ENCODE data around the gene EYA2.
A peak's percentile ranks its signal among the peaks of the same experiment; 100 is the strongest.
"Not testable (repeated sequence)": the region's sequence is repeated elsewhere in the genome, so short reads cannot be mapped to it uniquely, and the experiment has no call there.

EYA2 gene, protein sequence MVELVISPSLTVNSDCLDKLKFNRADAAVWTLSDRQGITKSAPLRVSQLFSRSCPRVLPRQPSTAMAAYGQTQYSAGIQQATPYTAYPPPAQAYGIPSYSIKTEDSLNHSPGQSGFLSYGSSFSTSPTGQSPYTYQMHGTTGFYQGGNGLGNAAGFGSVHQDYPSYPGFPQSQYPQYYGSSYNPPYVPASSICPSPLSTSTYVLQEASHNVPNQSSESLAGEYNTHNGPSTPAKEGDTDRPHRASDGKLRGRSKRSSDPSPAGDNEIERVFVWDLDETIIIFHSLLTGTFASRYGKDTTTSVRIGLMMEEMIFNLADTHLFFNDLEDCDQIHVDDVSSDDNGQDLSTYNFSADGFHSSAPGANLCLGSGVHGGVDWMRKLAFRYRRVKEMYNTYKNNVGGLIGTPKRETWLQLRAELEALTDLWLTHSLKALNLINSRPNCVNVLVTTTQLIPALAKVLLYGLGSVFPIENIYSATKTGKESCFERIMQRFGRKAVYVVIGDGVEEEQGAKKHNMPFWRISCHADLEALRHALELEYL

DNA sequence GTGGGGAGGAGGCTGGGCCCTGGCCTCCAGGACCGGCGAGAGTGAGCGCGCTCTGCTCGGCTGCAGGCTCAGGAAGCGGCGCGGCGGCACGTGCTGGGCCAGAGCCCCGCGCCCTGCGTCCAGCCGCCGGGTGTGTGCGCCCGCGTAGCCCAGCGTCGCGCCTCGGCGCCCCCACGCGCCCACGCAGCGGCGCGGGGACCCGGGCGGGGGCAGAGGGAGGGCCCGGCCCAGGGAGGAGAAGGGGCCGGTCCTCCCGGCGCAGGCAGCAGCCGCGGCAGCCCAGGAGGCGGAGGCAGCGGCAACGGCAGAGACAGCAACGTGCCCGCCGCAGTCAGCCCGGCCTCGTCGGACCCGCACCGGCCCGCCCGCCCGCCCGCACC, at the start of gene EYA2:
Gene EYA2, plus strand, starts transcription at position 265 of the 380 bp plus-strand sequence. CDS start 95,168 bp downstream, outside the sequence.
- DNase-seq: peak in 1 of 2 experiments; percentile 17

DNA sequence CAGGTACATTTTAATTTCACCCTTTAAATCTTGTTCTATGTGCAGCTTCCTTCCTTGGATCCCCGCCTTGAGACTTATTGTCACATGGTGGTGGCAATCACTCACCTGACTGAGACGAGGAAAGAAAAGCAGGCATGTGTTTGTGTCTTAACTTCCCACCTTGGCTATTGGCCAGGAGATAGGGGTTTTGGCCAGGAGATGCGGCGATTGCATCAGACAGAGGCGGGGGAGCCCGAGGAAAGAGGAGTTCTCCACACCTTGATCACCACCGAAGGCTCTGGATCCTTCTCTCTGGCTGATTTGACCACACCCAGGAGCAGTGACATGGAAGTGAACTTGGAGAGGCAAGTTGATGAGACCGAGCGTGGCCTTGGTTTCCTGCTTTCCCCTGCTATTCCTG, 49.7 kb upstream of the EYA2 start:
- DNase-seq: no peak

DNA sequence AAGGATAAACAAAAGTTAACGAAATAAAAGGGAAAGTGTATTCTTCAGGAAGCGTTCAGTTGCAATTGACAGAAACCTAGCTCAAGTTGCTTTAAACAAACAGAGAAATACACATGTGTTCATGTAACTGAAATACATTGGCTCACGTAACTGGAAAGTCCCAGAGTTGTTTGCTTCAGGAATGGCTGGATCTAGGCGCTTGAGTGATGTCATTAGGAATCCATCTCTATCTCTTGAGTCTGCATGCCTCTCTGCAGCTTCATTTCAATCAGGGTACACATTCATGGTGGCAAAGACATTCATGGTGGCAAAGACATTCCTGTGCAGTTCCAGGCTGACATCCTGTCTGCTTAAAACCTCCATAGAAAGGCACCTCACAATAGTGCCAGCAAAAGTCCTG, 45.4 kb upstream of the EYA2 start:
- DNase-seq: no peak

DNA sequence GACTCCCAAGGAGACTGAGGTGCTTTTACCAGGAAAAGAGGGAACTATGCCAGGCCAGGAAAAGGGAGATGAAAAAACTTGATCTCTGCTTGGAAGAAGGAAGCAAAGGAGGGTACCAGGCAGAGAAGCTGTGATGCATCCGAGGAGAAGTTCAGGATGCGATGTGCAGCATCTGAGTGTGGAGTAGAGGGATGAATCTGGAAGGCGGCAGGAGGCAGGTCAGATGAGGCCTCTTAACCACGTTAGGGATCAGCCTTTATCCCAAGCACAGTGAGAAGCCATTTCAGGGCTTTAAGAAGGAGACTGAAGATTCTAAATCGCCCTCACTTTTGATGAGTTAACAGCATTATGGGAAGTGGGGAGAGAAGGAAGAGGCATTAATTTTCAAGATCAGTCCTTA, 44.9 kb upstream of the EYA2 start:
- no peak for DNase-seq

DNA sequence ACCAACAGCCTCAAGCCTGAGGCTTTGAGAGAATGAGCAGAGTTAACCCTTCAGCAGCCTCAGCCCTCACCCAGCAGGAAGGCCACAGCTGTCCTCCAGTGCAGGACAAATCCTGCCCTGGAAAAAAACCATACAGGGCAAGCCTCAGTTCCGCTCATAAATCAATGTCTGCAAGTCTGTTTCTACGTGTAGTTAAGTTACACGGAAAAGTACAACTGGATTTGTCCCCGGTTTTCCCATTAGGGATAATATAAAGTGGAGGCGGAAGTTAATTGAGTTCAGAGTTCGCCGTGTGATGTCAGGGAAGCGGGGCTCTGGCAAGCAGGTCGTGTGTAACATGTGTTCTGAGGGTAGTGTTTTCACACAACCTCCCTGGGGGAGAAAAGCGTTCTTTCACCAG, 44.2 kb upstream of the EYA2 start:
- DNase-seq: no peak

DNA sequence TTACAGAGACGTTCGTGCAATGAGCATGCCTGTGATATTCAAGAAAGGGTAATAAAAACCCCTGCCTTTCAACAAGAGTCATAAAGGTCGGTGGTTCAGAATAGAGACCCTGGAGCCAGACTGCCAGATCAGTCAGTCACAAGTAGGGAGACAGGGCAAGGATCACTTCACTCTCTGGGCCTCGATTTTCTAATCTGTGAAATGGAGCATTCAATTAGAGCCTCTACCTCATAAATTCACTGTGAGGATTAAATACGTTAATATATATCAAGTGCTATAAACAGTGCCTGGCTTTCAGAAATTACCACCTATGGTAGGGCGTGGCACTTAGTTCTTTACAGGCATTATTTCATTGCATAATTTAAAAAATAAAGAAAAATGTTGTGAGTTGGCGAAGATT, 43.7 kb upstream of the EYA2 start:
- no peak for DNase-seq

DNA sequence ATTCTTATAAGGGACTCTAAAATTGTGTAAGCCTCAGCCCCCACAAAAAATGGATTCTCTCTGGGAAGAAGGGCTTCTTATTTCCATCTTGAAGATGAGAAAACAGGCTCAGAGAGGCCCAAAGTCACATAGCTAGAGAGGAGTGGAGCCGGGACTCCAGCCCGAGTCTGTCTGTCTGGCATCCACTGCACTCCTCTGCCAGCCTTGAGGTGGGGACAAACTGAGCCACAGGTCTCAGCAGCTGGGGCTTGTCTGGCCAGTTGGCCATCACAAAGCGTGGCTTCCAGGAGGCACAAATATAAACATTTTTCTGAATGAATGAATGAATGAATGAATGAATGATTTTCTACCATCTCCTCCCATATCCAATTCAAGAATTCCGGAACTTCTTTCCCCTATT, 42.9 kb upstream of the EYA2 start:
- no peak for DNase-seq

DNA sequence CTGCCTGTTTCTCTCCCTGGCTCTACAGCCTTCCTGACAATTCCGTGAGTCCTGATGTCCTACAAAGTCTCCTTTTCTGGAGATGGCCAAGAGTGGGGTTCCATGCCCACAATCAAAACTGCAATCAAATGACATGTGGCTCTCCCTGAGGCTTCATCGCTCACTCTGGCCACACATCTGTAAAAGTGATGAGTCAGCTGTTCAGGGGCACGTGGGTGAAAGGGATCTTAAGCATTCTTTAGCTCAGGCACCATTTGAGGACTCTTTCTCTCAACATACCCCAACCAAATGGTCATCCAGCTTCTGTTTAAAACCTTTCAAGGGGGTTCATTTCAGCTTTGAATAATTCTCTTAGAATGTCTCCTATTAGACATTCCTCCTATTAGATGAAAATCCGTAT, 42.3 kb upstream of the EYA2 start:
- DNase-seq: no peak

DNA sequence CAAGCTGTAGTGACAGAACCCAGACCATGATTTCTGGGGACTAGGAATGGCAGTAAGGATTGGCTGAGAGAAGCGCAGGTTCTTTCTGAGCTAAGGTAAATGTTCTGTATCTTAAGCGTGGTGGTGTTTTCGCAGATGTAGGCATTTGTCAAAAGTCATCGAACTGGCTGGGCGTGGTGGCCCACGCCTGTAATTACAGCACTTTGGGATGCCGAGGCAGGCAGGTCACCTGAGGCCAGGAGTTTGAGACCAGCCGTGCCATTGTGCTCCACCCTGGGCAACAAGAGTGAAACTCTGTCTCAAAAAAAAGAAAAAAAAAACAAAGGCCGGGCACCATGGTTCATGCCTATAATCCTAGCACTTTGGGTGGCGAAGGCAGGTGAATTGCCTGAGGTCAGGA, 40.7 kb upstream of the EYA2 start:
- no peak for DNase-seq

DNA sequence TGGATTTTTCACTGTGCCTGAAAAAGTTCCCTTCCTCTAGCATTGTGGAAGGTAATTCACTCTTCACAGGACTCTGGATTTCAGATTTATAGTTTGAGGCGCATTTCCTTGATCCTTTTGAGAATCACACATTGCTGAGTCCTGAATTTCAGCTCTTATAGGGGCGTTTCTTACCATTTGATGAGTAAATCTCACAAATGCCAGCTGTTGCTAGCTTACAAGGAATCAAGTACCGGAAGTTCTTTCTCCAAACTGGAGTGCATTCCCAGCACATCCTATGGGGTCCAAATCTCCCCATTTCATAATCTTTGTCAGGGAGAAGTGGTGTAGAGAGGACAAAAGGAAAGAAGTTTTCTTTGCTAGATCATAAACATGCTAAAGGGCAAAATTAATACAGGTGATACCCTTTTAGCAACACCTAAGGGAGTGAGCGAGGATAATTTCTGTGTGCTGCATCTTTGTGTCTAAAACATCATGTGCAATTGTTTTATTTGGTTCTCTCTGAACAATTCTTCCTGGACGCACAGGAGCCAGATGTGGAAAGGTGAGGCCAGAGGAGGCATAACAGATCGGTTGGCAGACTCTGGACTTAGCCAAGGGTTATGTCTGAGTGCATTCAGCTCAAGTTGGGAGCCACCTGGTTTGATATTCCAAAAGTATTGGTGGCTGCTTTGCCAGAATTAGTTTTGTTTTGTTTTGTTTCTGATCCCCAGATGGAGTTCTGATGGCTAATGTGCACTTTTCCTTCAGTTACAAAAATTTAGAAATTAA, 37.4 kb upstream of the EYA2 start:
- DNase-seq: no peak

DNA sequence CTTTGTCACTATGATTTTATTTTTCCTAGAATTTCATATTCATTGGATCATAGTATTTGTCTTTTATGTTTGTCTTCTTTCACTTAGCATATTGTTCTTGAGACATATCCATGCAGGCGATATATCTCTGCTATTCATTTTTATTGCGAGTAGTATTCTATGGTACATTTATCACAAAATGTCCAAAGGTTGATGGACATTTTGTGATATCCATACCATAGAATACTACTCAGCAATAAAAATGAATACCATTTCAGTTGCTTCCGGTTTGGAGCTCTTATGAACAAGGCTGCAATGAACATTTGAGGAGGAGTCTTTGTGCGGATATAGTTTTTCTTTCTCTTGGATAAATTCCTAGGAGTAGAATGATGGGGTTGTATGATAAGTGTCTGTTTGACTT, 28.8 kb upstream of the EYA2 start:
- no peak for DNase-seq

DNA sequence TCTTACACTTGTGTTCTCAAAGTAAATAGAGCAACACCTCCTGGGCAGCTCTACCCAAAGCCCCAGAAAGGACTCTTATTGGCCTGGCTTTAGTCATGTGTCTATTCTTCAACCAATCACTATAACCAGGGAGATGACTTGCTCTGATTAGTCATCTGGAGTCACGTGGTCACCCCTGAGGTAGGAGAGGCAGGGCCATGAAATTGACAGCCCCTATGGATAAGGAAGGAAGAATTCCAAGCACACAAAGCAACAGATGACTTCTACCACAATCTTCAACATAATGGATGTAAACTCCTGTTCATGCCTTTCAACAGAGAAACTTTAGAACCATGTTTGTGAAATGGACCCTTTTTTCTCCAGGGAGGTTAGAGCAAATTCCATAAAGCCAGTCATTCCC, 24.6 kb upstream of the EYA2 start:
- DNase-seq: no peak

DNA sequence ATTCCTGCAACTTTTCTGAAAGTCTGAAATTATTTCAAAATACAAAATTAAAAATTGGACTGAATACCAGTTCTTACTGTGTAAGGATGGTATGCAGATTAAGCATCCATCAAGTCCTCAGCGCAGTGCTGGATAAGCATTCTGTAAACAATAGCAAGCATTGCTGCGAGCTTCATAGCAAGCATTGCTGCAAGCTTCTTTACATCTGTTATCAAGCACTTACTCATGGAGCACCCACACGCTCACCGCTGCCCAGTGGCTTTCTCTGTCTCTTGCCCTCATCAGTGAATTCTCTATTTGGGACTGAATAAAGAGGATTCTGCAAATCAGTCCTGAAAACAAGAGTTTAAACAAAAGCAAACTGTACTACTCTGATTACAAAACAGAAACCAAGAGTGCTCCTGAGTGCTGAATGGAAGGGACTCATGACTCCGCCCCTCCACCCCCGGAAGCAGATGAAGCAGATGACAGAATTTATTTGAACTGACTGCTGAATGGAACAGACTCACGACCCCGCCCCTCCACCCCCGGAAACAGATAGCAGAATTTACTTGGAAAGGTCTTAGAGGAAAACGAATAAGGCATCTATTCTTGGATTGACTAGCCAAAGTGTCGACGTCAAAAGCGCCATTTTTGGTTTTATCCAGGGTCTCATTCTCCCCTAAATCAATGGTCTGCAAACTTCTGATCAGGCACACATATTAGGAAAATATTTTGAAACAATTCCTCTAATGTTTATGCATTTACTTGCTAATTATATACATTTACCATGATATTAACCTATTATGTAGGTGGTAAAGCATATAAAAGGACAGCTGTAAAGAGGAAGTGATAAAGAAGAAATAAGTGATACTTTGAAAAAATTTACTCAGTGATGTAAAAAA, 22.1 kb upstream of the EYA2 start:
- no peak for DNase-seq

DNA sequence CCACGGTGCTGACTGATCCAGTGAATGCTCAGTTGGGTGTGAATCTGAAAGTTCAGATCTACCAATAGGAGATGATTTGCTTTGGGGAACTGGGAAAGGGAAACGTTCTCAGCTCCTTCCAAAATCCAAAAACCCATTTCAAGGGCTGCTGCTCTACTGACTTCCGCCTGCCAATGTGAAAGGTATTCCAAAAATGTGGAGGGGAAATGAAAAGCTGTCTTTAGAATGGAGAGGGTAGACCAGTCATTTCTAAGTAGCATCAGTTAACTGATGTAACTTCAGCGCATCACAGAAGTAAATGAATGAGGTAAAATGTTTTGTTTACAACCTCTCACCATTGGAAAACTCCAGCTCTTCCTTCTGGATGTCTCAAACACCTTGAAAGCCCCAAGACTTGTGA, 19.6 kb upstream of the EYA2 start:
- no peak for DNase-seq

DNA sequence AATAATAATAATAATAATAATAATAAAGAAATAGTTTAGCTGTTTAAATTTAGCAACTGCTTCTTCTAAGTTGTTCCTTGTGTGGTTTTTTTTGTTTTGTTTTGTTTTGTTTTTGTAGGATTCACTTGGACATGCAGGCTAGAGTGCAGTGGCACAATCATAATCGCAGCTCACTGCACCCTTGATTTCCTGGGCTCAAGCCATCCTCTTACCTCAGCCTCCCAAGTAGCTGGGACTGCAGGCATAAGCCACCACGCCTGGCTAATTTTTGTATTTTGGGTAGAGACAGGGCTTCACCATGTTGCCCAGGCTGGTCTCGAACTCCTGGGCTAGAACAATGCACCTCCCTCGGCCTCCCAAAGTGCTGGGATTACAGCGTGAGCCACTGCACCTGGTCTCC, 15.3 kb upstream of the EYA2 start:
- no peak for DNase-seq

DNA sequence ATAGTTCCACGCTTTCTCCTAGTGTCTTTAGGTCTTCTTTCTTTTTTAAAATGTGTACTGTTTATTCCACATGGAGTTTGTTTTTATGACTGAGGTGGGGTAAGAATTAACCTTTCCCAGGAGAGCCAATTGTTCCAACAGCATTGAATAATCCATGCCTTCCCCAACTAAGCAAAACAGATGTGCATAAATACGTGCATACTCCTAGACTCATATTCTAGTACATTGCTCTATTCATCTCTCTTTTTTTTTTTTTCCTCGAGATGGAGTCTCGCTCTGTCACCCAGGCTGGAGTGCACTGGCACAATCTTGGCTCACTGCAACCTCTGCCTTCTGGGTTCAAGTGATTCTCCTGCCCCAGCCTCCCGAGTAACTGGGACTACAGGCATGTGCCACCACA, 14.7 kb upstream of the EYA2 start:
- DNase-seq: not testable (repeated sequence)

DNA sequence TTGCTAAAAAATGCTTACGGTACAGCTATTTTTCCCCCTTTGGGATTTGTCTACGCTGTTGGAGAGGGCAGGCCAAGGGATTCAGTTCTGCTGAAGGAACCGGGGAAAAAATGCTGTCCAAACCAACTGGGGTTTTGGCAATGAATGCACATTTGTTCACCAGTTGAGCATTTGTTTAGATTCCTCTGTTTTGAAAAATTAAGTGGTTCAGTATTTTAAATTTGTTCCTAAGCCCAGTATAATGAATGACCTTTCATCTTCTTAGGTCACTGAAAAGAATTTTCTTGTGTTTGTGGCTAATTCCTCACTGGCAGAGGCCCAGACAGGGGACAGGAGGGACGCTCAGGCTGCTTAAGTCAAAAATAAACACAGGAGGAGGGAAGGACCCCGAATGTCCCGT, 10.8 kb upstream of the EYA2 start:
- DNase-seq: no peak

DNA sequence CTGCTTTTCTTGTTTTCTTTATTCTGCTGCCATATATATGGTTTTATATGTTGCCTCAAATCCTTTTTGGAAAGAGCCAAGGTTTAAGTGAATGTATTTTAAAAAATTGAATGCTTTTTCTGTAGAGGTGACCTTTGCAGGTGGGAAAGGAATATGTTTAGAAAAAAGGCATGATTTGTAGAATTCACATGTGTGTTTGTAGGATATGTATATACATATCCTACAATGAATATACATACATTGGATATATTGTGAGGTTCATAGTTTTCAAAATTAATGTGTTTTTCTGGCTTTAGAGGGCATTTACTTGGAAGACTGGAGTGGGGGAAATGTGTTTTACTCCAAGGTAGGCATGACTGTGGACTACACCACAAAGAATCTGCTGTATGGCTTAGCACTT, 4.0 kb upstream of the EYA2 start:
- no peak for DNase-seq

DNA sequence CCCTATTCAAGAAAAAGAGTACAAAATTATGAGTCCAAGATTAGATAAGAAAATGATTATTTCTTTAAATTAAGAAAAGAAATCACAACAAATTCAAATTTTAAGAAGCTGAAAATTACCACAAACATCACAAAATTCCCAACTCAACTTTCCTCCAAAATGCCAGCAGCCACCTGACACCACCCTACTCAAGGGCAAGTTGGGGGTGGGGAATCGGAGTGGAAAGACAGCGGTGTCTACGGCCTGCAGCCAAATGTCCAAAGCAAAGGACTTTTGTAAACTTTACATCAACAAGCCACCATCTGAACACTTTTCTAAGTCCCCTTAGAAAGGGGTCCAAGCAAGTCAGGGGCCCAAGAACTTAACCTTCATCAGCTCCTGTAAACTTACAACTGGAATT, 1.6 kb upstream of the EYA2 start:
- no peak for DNase-seq

DNA sequence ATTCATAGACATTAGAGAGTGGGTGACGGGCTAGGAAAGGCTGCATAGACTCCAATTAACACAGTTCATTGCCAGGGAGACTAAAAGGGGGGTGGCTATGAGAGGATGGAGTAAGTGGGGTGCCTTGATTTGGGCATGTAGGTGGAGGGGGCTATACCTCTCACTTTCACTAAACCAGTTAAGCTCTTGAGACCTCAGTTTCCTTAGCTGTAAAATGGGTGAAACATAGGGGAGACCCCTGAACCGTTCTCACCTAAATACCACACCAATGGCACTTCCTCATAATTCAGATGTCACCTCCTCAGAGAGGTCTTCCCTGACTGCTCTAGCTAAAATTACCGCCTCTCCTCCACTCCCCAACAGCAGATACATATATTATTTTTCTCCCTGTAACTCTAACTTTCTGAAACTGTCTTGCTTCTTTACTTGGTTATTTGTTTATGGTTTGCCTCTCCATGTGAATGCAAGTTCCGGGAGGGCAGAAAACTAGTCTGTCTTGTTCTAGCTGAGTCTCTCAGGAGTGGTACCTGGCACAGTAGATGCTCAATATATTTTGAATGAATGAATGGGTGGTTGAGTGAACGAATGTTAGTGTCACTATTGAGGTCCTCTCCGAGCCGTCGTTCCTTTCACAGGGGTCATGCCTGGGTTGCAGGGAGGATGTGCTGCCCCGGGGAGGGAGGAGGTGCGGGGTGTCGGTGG, 615 bp upstream of the EYA2 start:
- no peak for DNase-seq

DNA sequence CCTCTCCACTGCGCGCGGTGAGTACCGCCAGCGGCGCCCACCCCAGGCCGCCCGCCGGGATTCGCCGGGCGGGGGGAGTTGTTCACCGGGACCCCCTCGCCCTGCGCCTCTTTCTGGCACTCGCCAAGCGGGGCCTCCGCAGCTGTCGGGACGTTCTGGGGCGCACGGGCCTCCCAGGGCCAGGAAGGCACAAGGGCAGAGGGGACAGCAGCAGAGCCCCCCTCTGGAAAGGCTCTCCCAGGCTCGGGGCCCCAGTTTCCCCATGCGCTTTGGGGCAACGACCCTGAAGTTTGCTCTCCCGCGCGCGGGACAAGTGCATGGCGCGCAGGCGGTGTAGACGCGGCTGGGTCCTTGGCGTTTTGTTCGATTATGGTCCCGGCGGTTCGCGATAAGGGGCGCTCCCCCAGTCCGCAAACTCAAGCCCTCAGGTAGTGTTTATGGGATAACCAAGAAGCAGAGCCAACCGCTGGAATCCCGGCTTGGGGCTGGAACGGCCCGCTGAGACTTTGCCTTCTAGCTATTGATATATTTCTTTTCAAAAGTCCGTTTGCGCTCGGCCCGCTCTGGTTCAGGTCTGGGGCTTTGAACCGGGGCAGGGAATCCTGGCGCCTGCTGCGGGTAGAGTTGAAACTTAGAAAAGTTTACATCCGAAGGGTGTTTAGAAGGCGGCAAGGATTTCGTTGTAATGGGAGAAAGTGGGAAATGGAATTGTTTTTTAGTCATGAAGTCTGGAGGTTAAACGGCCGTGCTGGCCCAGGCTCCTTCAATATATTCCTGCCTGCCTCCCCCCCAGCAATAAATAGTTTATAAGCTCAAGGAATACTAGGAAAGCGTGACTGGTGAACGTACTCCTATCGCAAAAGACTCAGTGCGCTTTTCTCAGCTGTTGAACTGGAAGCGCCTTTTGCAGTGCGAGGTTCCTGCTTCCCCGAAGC, 595 bp downstream of the EYA2 start:
- peak in 1 of 2 experiments; percentile 20 for DNase-seq

DNA sequence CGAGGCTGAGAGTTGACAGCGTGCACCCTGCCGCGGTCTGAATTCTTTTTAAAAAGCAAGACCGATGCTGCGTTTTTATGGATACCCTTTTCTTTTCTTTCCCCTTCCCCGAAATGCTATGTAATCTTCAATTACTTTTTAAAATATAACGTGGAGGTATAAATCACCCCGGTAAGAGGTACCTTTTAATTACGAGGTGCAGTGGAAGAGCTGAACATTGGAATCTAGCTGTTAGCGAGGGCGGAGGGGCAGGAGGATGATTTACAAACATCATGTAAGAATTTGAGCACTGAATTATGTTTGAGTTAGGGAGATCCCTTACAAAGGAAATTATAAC, 1.2 kb downstream of the EYA2 start:
- no peak for DNase-seq
